HepG2 (cell line): Measurements from ENCODE around the gene CRLF2.

Experiments
- ZNF205 ChIP-seq: IDR thresholded peaks from 2 replicates; pipeline ENCODE4 v1.6.1; 2018; ENCODE audit warnings: missing biosample characterization, missing genetic modification reagents
- TF ChIP-seq, protein P1 (sequence below): fragments of 450-650 bp; IDR thresholded peaks from 2 replicates; pipeline ENCODE4 v1.6.1; 2017; ENCODE audit warnings: mild to moderate bottlenecking

DNA sequence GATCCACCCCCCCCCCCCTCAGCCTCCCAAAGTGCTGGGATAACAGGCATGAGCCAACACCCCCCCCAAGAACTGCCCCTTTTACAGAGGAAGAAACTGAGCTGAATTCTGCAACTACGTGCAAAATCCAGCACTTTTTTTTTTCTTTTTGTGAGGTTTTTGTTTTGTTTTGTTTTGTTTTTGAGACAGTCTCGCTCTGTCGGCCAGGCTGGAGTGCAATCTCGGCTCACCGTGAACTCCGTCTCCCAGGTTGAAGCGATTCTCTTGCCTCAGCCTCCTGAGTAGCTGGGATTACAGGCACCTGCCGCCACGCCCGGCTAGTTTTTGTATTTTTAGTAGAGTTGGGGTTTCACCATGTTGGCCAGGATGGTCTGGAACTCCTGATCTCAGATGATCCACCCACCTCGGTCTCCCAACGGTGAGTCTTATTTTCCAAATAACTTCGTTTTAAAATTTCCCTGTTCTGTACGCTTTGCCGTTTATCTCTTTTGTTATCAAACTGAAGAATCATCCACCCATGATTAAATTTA, 4.9 kb downstream of the CRLF2 start:
- TF ChIP-seq, protein P1, sequence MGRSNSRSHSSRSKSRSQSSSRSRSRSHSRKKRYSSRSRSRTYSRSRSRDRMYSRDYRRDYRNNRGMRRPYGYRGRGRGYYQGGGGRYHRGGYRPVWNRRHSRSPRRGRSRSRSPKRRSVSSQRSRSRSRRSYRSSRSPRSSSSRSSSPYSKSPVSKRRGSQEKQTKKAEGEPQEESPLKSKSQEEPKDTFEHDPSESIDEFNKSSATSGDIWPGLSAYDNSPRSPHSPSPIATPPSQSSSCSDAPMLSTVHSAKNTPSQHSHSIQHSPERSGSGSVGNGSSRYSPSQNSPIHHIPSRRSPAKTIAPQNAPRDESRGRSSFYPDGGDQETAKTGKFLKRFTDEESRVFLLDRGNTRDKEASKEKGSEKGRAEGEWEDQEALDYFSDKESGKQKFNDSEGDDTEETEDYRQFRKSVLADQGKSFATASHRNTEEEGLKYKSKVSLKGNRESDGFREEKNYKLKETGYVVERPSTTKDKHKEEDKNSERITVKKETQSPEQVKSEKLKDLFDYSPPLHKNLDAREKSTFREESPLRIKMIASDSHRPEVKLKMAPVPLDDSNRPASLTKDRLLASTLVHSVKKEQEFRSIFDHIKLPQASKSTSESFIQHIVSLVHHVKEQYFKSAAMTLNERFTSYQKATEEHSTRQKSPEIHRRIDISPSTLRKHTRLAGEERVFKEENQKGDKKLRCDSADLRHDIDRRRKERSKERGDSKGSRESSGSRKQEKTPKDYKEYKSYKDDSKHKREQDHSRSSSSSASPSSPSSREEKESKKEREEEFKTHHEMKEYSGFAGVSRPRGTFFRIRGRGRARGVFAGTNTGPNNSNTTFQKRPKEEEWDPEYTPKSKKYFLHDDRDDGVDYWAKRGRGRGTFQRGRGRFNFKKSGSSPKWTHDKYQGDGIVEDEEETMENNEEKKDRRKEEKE = no peak
- TF ChIP-seq ZNF205 (CRISPR knock-in tag) = no peak
